Neuron (in vitro differentiated cells): Measurements from ENCODE around the gene GMEB2.
"Not testable (repeated sequence)": the region's sequence is repeated elsewhere in the genome, so short reads cannot be mapped to it uniquely, and the experiment has no call there.

Source experiments
- H2AFZ ChIP-seq: one replicate; pipeline ENCODE4 v1.6.1; 2013; ENCODE audit warnings: low read depth, mild to moderate bottlenecking, inconsistent platforms, low read length, moderate library complexity
- H3K27me3 ChIP-seq: one replicate; pipeline ENCODE4 v1.6.1; 2013; ENCODE audit warnings: low read length; ENCODE audit not compliant: insufficient read depth
- H3K36me3 ChIP-seq: one replicate; pipeline ENCODE4 v1.6.1; 2013; ENCODE audit warnings: low read length; ENCODE audit not compliant: insufficient read depth
- H3K4me1 ChIP-seq: one replicate; pipeline ENCODE4 v1.6.1; 2013; ENCODE audit warnings: low read length; ENCODE audit not compliant: insufficient read depth
- H3K4me3 ChIP-seq: 2 replicates; pipeline ENCODE4 v1.5.1; 2013; ENCODE audit warnings: mild to moderate bottlenecking, low read length, moderate library complexity
- H3K9me3 ChIP-seq: one replicate; pipeline ENCODE4 v1.6.1; 2013; ENCODE audit warnings: low read length

Gene GMEB2

GRCh38 chr20:63624486-63624885 is 2.4 kb downstream of the GMEB2 start:
- H3K4me1 ChIP-seq, result peaks cover 15% of the 10 kb centered on the region
- peaks cover 2% of the 10 kb centered on the region for H3K36me3 ChIP-seq
- H3K4me3 ChIP-seq, result no peak overlapping the region
- H3K27me3 ChIP-seq, result no peaks in the 10 kb centered on the region
- H2AFZ ChIP-seq, result no peak overlapping the region
- no peaks in the 10 kb centered on the region for H3K9me3 ChIP-seq

DNA sequence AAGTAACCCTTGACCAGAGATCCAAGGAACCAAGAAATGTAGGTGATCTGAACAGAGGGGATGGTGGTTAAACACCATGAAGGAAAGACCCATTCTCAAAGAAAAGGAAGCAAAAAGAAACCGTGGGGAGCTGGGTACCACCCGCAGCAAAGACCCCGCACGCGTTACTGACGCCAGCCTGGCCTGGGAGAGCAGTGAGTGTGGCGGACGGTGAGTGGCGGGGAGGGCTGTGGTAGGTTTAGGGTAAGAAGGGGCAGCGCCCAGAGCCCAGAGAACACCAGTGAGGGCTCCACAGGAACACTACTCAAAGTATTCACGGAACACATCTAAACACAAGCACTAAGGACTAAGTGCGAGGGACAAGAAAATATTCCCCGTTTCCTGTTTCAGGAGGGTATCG is 4.2 kb downstream of the GMEB2 start:
- H3K4me3 ChIP-seq, result no peak overlapping the region
- peaks cover 17% of the 10 kb centered on the region for H3K36me3 ChIP-seq
- H3K4me1 ChIP-seq, result peaks cover 9% of the 10 kb centered on the region
- H3K27me3 ChIP-seq, result no peaks in the 10 kb centered on the region
- no peak overlapping the region for H2AFZ ChIP-seq
- H3K9me3 ChIP-seq, result peaks cover 3% of the 10 kb centered on the region

DNA sequence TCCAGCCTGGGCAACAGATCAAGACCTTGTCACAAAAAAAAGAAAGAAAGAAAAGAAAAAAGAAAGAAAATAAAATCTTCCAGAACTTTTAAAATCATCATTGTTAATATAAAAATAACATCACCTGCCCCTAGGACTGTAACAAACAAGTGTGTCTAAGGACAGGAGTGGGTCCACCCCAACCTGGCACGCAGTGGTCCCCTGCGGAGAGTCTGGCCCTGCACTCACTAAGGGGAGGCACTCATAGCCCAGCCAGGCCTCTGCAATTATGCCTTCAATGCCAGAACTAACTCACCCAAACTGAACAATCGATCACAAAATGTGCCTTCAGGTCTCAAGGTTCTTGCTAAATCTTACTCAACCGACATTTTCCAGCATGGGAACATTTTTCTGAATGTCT is 4.8 kb downstream of the GMEB2 start:
- peaks cover 21% of the 10 kb centered on the region for H3K36me3 ChIP-seq
- H3K9me3 ChIP-seq, result peaks cover 6% of the 10 kb centered on the region
- no peak overlapping the region for H3K4me3 ChIP-seq
- H3K4me1 ChIP-seq, result peaks cover 8% of the 10 kb centered on the region
- H2AFZ ChIP-seq, result no peak overlapping the region
- no peaks in the 10 kb centered on the region for H3K27me3 ChIP-seq

DNA sequence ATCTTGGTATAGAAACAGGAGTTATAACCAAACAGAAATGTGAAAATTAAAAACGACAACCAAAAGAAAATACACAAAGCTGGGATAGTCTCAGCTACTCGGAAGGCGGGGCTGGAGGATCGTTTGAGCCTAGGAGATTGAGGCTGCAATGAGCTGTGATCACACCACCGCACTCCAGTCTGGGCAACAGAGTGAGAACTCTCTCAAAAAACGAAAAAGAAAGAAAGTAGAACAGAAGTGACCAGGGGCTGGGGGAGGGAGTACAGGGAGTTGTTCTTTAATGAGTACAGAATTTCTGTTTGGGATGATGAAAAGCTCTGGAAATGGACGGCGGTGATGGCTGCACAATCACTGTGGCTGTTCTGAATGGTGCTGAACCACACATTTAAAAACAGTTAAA is 5.9 kb downstream of the GMEB2 start:
- peaks cover 7% of the 10 kb centered on the region for H3K4me1 ChIP-seq
- H3K27me3 ChIP-seq, result no peaks in the 10 kb centered on the region
- no peak overlapping the region for H3K4me3 ChIP-seq
- peaks cover 29% of the 10 kb centered on the region for H3K36me3 ChIP-seq
- peaks cover 8% of the 10 kb centered on the region for H3K9me3 ChIP-seq
- no peak overlapping the region for H2AFZ ChIP-seq

GRCh38 chr20:63619505-63619904 is 7.4 kb downstream of the GMEB2 start:
- peaks cover 3% of the 10 kb centered on the region for H3K4me1 ChIP-seq
- no peak overlapping the region for H3K4me3 ChIP-seq
- H2AFZ ChIP-seq, result no peak overlapping the region
- H3K36me3 ChIP-seq, result peaks cover 41% of the 10 kb centered on the region
- no peaks in the 10 kb centered on the region for H3K27me3 ChIP-seq
- peaks cover 17% of the 10 kb centered on the region for H3K9me3 ChIP-seq

- Histone ChIP-seq H3K9me3 (peaks cover 17% of the 10 kb centered on the region), H2AFZ (no peak overlapping the region), H3K4me1 (no peaks in the 10 kb centered on the region), H3K4me3 (no peak overlapping the region), H3K36me3 (peaks cover 41% of the 10 kb centered on the region), H3K27me3 (no peaks in the 10 kb centered on the region)
Measured at GRCh38 chr20:63619086-63619485, 7.8 kb downstream of the GMEB2 start.

DNA sequence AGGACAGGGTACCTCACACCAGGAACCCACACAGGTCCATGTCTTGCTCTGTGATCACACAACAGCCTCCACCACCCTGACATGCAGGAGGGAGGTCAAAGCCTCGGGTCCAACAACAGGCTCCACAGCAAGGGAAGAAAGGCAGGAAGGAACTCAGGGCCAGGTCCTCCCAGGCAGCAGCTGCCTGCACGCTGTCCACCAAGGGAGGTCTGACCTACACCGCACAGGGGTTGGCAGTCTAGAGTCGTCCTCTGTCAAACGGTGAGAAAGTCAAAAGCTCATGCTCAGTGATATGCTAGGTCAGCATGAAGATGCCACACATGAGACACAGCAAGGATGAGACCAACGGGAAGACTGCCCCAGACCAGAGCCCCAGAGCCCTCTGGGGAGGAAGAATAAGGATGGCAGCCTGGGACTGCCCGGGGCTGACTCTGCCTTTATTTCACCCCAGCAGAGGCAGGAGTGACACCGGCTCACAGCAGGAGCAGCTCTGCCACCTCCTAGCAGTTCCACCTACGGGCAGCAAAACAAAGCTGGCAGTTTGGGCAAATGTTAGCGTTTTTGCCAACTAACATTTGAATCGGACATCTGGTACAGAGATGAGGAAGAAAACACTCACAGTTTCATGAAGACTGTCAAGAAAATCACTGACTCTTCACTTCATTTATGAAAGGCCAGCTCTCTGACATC is 8.5 kb downstream of the GMEB2 start:
- Histone ChIP-seq H3K4me3 (no peak overlapping the region), H2AFZ (no peak overlapping the region), H3K9me3 (peaks cover 17% of the 10 kb centered on the region), H3K36me3 (peaks cover 44% of the 10 kb centered on the region), H3K27me3 (no peaks in the 10 kb centered on the region), H3K4me1 (no peaks in the 10 kb centered on the region)

- Histone ChIP-seq H3K4me3 (no peak overlapping the region), H3K27me3 (no peaks in the 10 kb centered on the region), H2AFZ (no peak overlapping the region), H3K36me3 (peaks cover 48% of the 10 kb centered on the region), H3K4me1 (no peaks in the 10 kb centered on the region), H3K9me3 (peaks cover 17% of the 10 kb centered on the region)
Measured at GRCh38 chr20:63617876-63618265, 9.0 kb downstream of the GMEB2 start.

DNA sequence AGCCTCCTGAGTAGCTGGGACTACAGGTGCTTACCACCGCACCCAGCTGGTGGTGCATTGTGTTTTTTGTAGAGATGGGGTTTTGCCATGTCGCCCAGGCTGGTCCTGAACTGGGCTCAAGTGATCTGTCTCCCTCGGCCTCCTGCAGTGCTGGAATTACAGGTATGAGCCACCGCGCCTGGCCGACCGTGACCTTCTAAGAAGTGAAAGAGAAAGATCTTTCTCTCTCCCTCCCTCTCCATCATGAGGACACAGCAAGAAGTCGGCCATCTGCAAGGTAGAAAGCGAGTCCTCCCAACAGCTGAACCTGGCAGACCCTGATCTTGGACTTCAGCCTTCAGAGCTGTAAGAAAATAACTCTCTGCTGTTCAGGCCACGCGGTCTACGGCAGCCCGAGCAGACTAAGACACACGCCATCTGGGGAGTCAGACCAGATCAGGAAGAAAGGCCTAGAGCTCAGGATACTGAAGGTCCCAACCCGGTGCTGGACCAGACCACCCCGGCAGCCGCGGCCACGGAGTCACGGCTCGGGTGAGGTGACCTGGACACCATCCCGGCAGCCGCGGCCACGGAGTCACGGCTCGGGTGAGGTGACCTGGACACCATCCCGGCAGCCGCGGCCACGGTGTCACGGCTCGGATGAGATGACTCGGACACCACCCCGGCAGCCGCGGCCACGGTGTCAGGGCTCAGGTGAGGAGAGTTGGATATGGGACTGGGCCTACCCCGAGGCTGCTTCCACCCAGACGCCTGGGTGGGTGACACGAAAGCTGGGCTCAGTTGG is 9.6 kb downstream of the GMEB2 start:
- H3K4me3 ChIP-seq, result no peak overlapping the region
- H2AFZ ChIP-seq, result no peak overlapping the region
- peaks cover 53% of the 10 kb centered on the region for H3K36me3 ChIP-seq
- no peaks in the 10 kb centered on the region for H3K27me3 ChIP-seq
- no peaks in the 10 kb centered on the region for H3K4me1 ChIP-seq
- peaks cover 17% of the 10 kb centered on the region for H3K9me3 ChIP-seq

GRCh38 chr20:63613863-63614594 is 12.9 kb downstream of the GMEB2 start:
- not testable (repeated sequence) for H2AFZ ChIP-seq, H3K4me3 ChIP-seq, H3K27me3 ChIP-seq, H3K4me1 ChIP-seq
- Histone ChIP-seq H3K36me3 (peaks cover 55% of the 10 kb centered on the region), H3K9me3 (peaks cover 17% of the 10 kb centered on the region)

- Histone ChIP-seq H3K27me3 (no peaks in the 10 kb centered on the region), H2AFZ (no peak overlapping the region), H3K4me1 (no peaks in the 10 kb centered on the region), H3K36me3 (peaks cover 41% of the 10 kb centered on the region), H3K9me3 (peaks cover 14% of the 10 kb centered on the region), H3K4me3 (no peak overlapping the region)
Measured at GRCh38 chr20:63612276-63612931, 14.5 kb downstream of the GMEB2 start.

- Histone ChIP-seq H3K36me3 (peaks cover 34% of the 10 kb centered on the region), H3K4me3 (no peak overlapping the region), H3K27me3 (no peaks in the 10 kb centered on the region), H3K4me1 (no peaks in the 10 kb centered on the region), H2AFZ (no peak overlapping the region), H3K9me3 (peaks cover 8% of the 10 kb centered on the region)
Measured at GRCh38 chr20:63611646-63612045, 15.3 kb downstream of the GMEB2 start.
